Activated CD8-positive, alpha-beta T cell treated with anti-CD3 and anti-CD28 coated beads, Interleukin-2, amount 10 ng/mL, durations not matched to agents 7 days and 5 days (primary cell): ENCODE data around the gene CCM2L. TPM values are rescaled to one million over a fixed set of nuclear protein-coding genes. Genes with fewer than 3 reads are reported as not detected.

Source experiments
- ATAC-seq: fragments of 150-1000 bp; cut with Tn5 transposase; one replicate; pipeline ENCODE4 v1.10.0; 2021; ENCODE audit warnings: moderate library complexity
- CTCF ChIA-PET: fragments of 350-600 bp; sonication (Branson Sonifier 250); formaldehyde crosslinking; loops from one replicate; lab custom pipeline; 2021; ENCODE audit warnings: antibody characterized with exemption; lab: Charles Lee
- POLR2A ChIA-PET: fragments of 350-600 bp; sonication (Branson Sonifier 250); formaldehyde crosslinking; loops from one replicate; lab custom pipeline; 2021; ENCODE audit warnings: antibody characterized with exemption; lab: Charles Lee
- DNase-seq: peaks from one replicate; pipeline ENCODE4 v3.0.0-alpha.2; 2020
- H3K27ac Mint-ChIP-seq: one replicate; pipeline ENCODE4 v1.8.0; 2021; ENCODE audit warnings: mild to moderate bottlenecking, mixed read lengths
- H3K27me3 Mint-ChIP-seq: one replicate; pipeline ENCODE4 v1.8.0; 2021; ENCODE audit warnings: low read depth, mixed read lengths
- H3K36me3 Mint-ChIP-seq: one replicate; pipeline ENCODE4 v1.8.0; 2021; ENCODE audit warnings: low read depth, mixed read lengths
- H3K4me1 Mint-ChIP-seq: one replicate; pipeline ENCODE4 v1.8.0; 2021; ENCODE audit warnings: low read depth, mixed read lengths
- H3K4me3 Mint-ChIP-seq: one replicate; pipeline ENCODE4 v1.8.0; 2021; ENCODE audit warnings: mild to moderate bottlenecking, mixed read lengths
- H3K9me3 Mint-ChIP-seq: one replicate; pipeline ENCODE4 v1.8.0; 2022; ENCODE audit warnings: mixed read lengths; ENCODE audit not compliant: insufficient read depth
- total RNA-seq, 2 experiments: library from RNA; stranded (reverse); gene quantifications; one replicate each; pipeline ENCODE4 v1.2.3, GENCODE V29; 2021

CCM2L gene
- total RNA-seq, 2 experiments from 2014 or later = not detected

GRCh38 chr20:32003325-32003724, 6.9 kb upstream of the CCM2L start:
- Mint-ChIP-seq H3K9me3 (no peaks in the 10 kb centered on the region), H3K36me3 (no peaks in the 10 kb centered on the region)
- ATAC-seq = no peak

GRCh38 chr20:32004963-32005362, 5.3 kb upstream of the CCM2L start:
- POLR2A ChIA-PET = no interaction called here

More at GRCh38 chr20:32003325-32003724, 6.9 kb upstream of the CCM2L start:
- no peak overlapping the region for H3K4me3 Mint-ChIP-seq
- peaks cover 10% of the 10 kb centered on the region for H3K4me1 Mint-ChIP-seq
- CTCF ChIA-PET = no interaction called here
- no peak for DNase-seq
- H3K27ac Mint-ChIP-seq = no peak overlapping the region
- H3K27me3 Mint-ChIP-seq = no peaks in the 10 kb centered on the region
- POLR2A ChIA-PET = no interaction called here

GRCh38 chr20:32006053-32006452, 4.2 kb upstream of the CCM2L start:
- Mint-ChIP-seq H3K27ac (no peak overlapping the region), H3K36me3 (no peaks in the 10 kb centered on the region), H3K27me3 (no peaks in the 10 kb centered on the region), H3K9me3 (no peaks in the 10 kb centered on the region), H3K4me3 (no peak overlapping the region), H3K4me1 (peaks cover 13% of the 10 kb centered on the region)
- CTCF ChIA-PET = no interaction called here
- DNase-seq (no peak), ATAC-seq (no peak)
- POLR2A ChIA-PET = no interaction called here

More at GRCh38 chr20:32004963-32005362, 5.3 kb upstream of the CCM2L start:
- DNase-seq (no peak), ATAC-seq (no peak)
- Mint-ChIP-seq H3K4me1 (peaks cover 13% of the 10 kb centered on the region), H3K27ac (no peak overlapping the region), H3K27me3 (no peaks in the 10 kb centered on the region), H3K4me3 (no peak overlapping the region), H3K36me3 (no peaks in the 10 kb centered on the region), H3K9me3 (no peaks in the 10 kb centered on the region)
- CTCF ChIA-PET = interaction anchor here (1.4 kb wide), 1 partner anchor 13 kb away, joined by 3 read pairs; no protein-coding TSS in a partner anchor

GRCh38 chr20:32006841-32007786, 3.1 kb upstream of the CCM2L start:
- no peak overlapping the region for H3K27ac Mint-ChIP-seq
- no peaks in the 10 kb centered on the region for H3K9me3 Mint-ChIP-seq
- H3K27me3 Mint-ChIP-seq = no peaks in the 10 kb centered on the region
- POLR2A ChIA-PET = interaction anchor here (0.8 kb wide), 1 partner anchor 56 kb away, joined by 3 read pairs; no protein-coding TSS in a partner anchor
- no peak overlapping the region for H3K4me3 Mint-ChIP-seq
- CTCF ChIA-PET = interaction anchor here (1.1 to 2.3 kb wide), 2 partner anchors 11 to 24 kb away, joined by 3 to 12 read pairs; no protein-coding TSS in a partner anchor
- H3K4me1 Mint-ChIP-seq = peaks cover 13% of the 10 kb centered on the region
- no peak for ATAC-seq
- no peaks in the 10 kb centered on the region for H3K36me3 Mint-ChIP-seq
- no peak for DNase-seq

GRCh38 chr20:32007787-32008616, 2.2 kb upstream of the CCM2L start:
- ChIA-PET POLR2A (interaction anchor here (0.8 kb wide), 1 partner anchor 57 kb away, joined by 3 read pairs; no protein-coding TSS in a partner anchor), CTCF (interaction anchor here (1.1 to 2.3 kb wide), 3 partner anchors 10 to 84 kb away, joined by 3 to 12 read pairs (median 4); no protein-coding TSS in a partner anchor)
- ATAC-seq = peak; percentile 27
- Mint-ChIP-seq H3K36me3 (no peaks in the 10 kb centered on the region), H3K4me1 (peaks cover 13% of the 10 kb centered on the region), H3K4me3 (no peak overlapping the region), H3K9me3 (no peaks in the 10 kb centered on the region), H3K27me3 (no peaks in the 10 kb centered on the region), H3K27ac (no peak overlapping the region)
- peak; percentile 25 for DNase-seq

GRCh38 chr20:32009564-32009963, 674 bp upstream of the CCM2L start:
- no peak for ATAC-seq
- H3K4me1 Mint-ChIP-seq = peaks cover 13% of the 10 kb centered on the region
- ChIA-PET POLR2A (no interaction called here), CTCF (interaction anchor here (2.3 kb wide), 1 partner anchor 21 kb away, joined by 12 read pairs; no protein-coding TSS in a partner anchor)
- H3K36me3 Mint-ChIP-seq = no peaks in the 10 kb centered on the region
- no peak for DNase-seq
- peaks cover 3% of the 10 kb centered on the region for H3K27me3 Mint-ChIP-seq
- H3K27ac Mint-ChIP-seq = no peak overlapping the region
- no peaks in the 10 kb centered on the region for H3K9me3 Mint-ChIP-seq
- no peak overlapping the region for H3K4me3 Mint-ChIP-seq

- DNase-seq = no peak
- Mint-ChIP-seq H3K9me3 (no peaks in the 10 kb centered on the region), H3K27me3 (peaks cover 11% of the 10 kb centered on the region), H3K36me3 (no peaks in the 10 kb centered on the region), H3K4me3 (no peak overlapping the region), H3K4me1 (peaks cover 13% of the 10 kb centered on the region), H3K27ac (no peak overlapping the region)
- no peak for ATAC-seq
- POLR2A ChIA-PET = no interaction called here
- CTCF ChIA-PET = no interaction called here
Measured at GRCh38 chr20:32010666-32011065, 428 bp downstream of the CCM2L start.

GRCh38 chr20:32012159-32012688, 2.0 kb downstream of the CCM2L start:
- Mint-ChIP-seq H3K36me3 (no peaks in the 10 kb centered on the region), H3K27ac (no peak overlapping the region), H3K4me1 (peaks cover 13% of the 10 kb centered on the region), H3K9me3 (no peaks in the 10 kb centered on the region), H3K4me3 (no peak overlapping the region), H3K27me3 (peaks cover 13% of the 10 kb centered on the region)
- DNase-seq (no peak), ATAC-seq (no peak)
- POLR2A ChIA-PET = no interaction called here
- CTCF ChIA-PET = interaction anchor here (0.7 to 1.6 kb wide), 5 partner anchors 17 to 178 kb away, joined by 3 to 9 read pairs (median 3); no protein-coding TSS in a partner anchor

GRCh38 chr20:32013326-32013725, 3.1 kb downstream of the CCM2L start:
- Mint-ChIP-seq H3K36me3 (no peaks in the 10 kb centered on the region), H3K4me3 (no peak overlapping the region), H3K9me3 (no peaks in the 10 kb centered on the region), H3K4me1 (peaks cover 7% of the 10 kb centered on the region), H3K27me3 (peaks cover 22% of the 10 kb centered on the region), H3K27ac (no peak overlapping the region)
- ATAC-seq = no peak
- POLR2A ChIA-PET = no interaction called here
- CTCF ChIA-PET = interaction anchor here (1.3 to 1.6 kb wide), 3 partner anchors 18 to 180 kb away, joined by 3 to 9 read pairs (median 5); no protein-coding TSS in a partner anchor
- no peak for DNase-seq

- Mint-ChIP-seq H3K36me3 (peaks cover 3% of the 10 kb centered on the region), H3K27ac (no peak overlapping the region), H3K4me1 (peaks cover 19% of the 10 kb centered on the region), H3K9me3 (no peaks in the 10 kb centered on the region), H3K27me3 (peaks cover 56% of the 10 kb centered on the region), H3K4me3 (peak overlapping the region; percentile 45)
- ATAC-seq = peak; percentile 37
- peak; percentile 53 for DNase-seq
- POLR2A ChIA-PET = no interaction called here
- CTCF ChIA-PET = interaction anchor here (0.6 to 2.0 kb wide), 11 partner anchors 10 to 634 kb away, joined by 3 to 13 read pairs (median 3); no protein-coding TSS in a partner anchor
Measured at GRCh38 chr20:32017711-32018251, 7.5 kb downstream of the CCM2L start.
